Neural progenitor cell (in vitro differentiated cells): ENCODE results near the gene ELOVL6. TPM values are rescaled to one million over a fixed set of nuclear protein-coding genes. Genes with fewer than 3 reads are reported as not detected.

ENCODE experiments used
- DNase-seq: peaks from one replicate; pipeline ENCODE4 v3.0.0-alpha.2; 2016; ENCODE audit warnings: low spot score
- H2AFZ ChIP-seq: fragments of 200-600 bp; sonication (generic); replicated peaks from 2 replicates; pipeline ENCODE4 v1.6.1; 2016; ENCODE audit warnings: antibody characterized with exemption
- H3F3A ChIP-seq: fragments of 200-600 bp; sonication (generic); 2 replicates; pipeline ENCODE4 v1.6.1; 2016; ENCODE audit warnings: antibody characterized with exemption, low read depth
- H3K27ac ChIP-seq: fragments of 200-600 bp; sonication (generic); 2 replicates; pipeline ENCODE4 v1.5.1; 2016; ENCODE audit warnings: mild to moderate bottlenecking
- H3K27me3 ChIP-seq: fragments of 200-600 bp; sonication (generic); 2 replicates; pipeline ENCODE4 v1.6.1; 2016; ENCODE audit warnings: mild to moderate bottlenecking, moderate library complexity
- H3K36me3 ChIP-seq: fragments of 200-600 bp; sonication (generic); 2 replicates; pipeline ENCODE4 v1.5.1; 2016
- H3K4me1 ChIP-seq: fragments of 200-600 bp; sonication (generic); 2 replicates; pipeline ENCODE4 v1.6.1; 2016; ENCODE audit warnings: mixed run types
- H3K4me2 ChIP-seq: fragments of 200-600 bp; sonication (generic); 2 replicates; pipeline ENCODE4 v1.6.1; 2016
- H3K4me3 ChIP-seq: fragments of 200-600 bp; sonication (generic); 2 replicates; pipeline ENCODE4 v1.5.1; 2016
- H3K79me2 ChIP-seq: fragments of 200-600 bp; sonication (generic); 2 replicates; pipeline ENCODE4 v1.6.1; 2016; ENCODE audit warnings: low read depth
- H3K9ac ChIP-seq: fragments of 200-600 bp; sonication (generic); 2 replicates; pipeline ENCODE4 v1.6.1; 2016
- H3K9me3 ChIP-seq: fragments of 200-600 bp; sonication (generic); 2 replicates; pipeline ENCODE4 v1.5.1; 2016; ENCODE audit warnings: low read depth
- H4K20me1 ChIP-seq: fragments of 200-600 bp; sonication (generic); 2 replicates; pipeline ENCODE4 v1.6.1; 2016; ENCODE audit warnings: low read depth
- H3K27ac Mint-ChIP-seq: 3 replicates; pipeline ENCODE4 v1.8.0; 2021; ENCODE audit warnings: mixed read lengths
- H3K27me3 Mint-ChIP-seq: 2 replicates; pipeline ENCODE4 v1.8.0; 2022; ENCODE audit warnings: low read depth, mild to moderate bottlenecking, inconsistent platforms, moderate library complexity, mixed read lengths; ENCODE audit not compliant: insufficient read depth
- H3K36me3 Mint-ChIP-seq: 3 replicates; pipeline ENCODE4 v1.8.0; 2021; ENCODE audit warnings: mixed read lengths
- H3K4me1 Mint-ChIP-seq: 3 replicates; pipeline ENCODE4 v1.8.0; 2021; ENCODE audit warnings: mixed read lengths
- H3K4me3 Mint-ChIP-seq: 3 replicates; pipeline ENCODE4 v1.8.0; 2021; ENCODE audit warnings: mild to moderate bottlenecking, moderate library complexity, mixed read lengths
- H3K9me3 Mint-ChIP-seq: 3 replicates; pipeline ENCODE4 v1.8.0; 2020; ENCODE audit warnings: mixed read lengths
- CTCF ChIP-seq: fragments of 200-600 bp; sonication (generic); IDR thresholded peaks from 2 replicates; pipeline ENCODE4 v1.5.1; 2017; ENCODE audit warnings: antibody characterized with exemption, mild to moderate bottlenecking
- EZH2 ChIP-seq: fragments of 200-600 bp; sonication (generic); IDR thresholded peaks from 2 replicates; pipeline ENCODE4 v1.6.1; 2017; ENCODE audit warnings: antibody characterized with exemption, mild to moderate bottlenecking, moderate library complexity
- EZH2phosphoT487 ChIP-seq: fragments of 200-600 bp; sonication (generic); IDR thresholded peaks from 2 replicates; pipeline ENCODE4 v1.6.1; 2017; ENCODE audit warnings: antibody characterized with exemption
- total RNA-seq: library from RNA; depleted of rRNA; stranded (reverse); fragments of >200 nt; gene quantifications from 2 replicates; pipeline ENCODE4 v1.2.3, GENCODE V29; 2015; ENCODE audit warnings: low replicate concordance

Gene ELOVL6
- total RNA-seq, 1 donor from 2014 or later = 54.4 TPM

- no peaks in the 10 kb centered on the region for H3K27me3 Mint-ChIP-seq
- TF ChIP-seq CTCF (no peak), EZH2phosphoT487 (no peak), EZH2 (no peak)
- no peak overlapping the region for H2AFZ ChIP-seq
- no peak overlapping the region for H3K4me2 ChIP-seq
- no peak overlapping the region for H3K4me3 Mint-ChIP-seq
- H3K27me3 ChIP-seq = no peaks in the 10 kb centered on the region
- peaks cover 45% of the 10 kb centered on the region for H3K36me3 Mint-ChIP-seq
- H3K9me3 Mint-ChIP-seq = peaks cover 24% of the 10 kb centered on the region
- no peaks in the 10 kb centered on the region for H3F3A ChIP-seq
- peaks cover 80% of the 10 kb centered on the region for H3K79me2 ChIP-seq
- H3K4me1 ChIP-seq = peaks cover 5% of the 10 kb centered on the region
- no peak for DNase-seq
- H3K27ac ChIP-seq = no peak overlapping the region
- no peak overlapping the region for H3K4me3 ChIP-seq
- no peak overlapping the region for H3K9ac ChIP-seq
- H3K4me1 Mint-ChIP-seq = peaks cover 4% of the 10 kb centered on the region
- no peak overlapping the region for H3K27ac Mint-ChIP-seq
- H3K9me3 ChIP-seq = no peaks in the 10 kb centered on the region
- no peaks in the 10 kb centered on the region for H3K36me3 ChIP-seq
- peaks cover 16% of the 10 kb centered on the region for H4K20me1 ChIP-seq
Observed at GRCh38 chr4:110149089-110149488, 49.3 kb downstream of the ELOVL6 start.

GRCh38 chr4:110142461-110142860 lies 56.0 kb downstream of the ELOVL6 start:
- Histone ChIP-seq H4K20me1 (peaks cover 21% of the 10 kb centered on the region), H2AFZ (no peak overlapping the region), H3K4me3 (no peak overlapping the region), H3K9me3 (no peaks in the 10 kb centered on the region), H3F3A (no peaks in the 10 kb centered on the region), H3K9ac (no peak overlapping the region), H3K36me3 (no peaks in the 10 kb centered on the region), H3K27me3 (no peaks in the 10 kb centered on the region), H3K79me2 (peaks cover 59% of the 10 kb centered on the region), H3K4me2 (no peak overlapping the region), H3K4me1 (no peaks in the 10 kb centered on the region), H3K27ac (no peak overlapping the region)
- DNase-seq = no peak
- H3K27ac Mint-ChIP-seq = no peak overlapping the region
- H3K36me3 Mint-ChIP-seq = peaks cover 38% of the 10 kb centered on the region
- TF ChIP-seq EZH2 (no peak), CTCF (no peak), EZH2phosphoT487 (no peak)
- H3K9me3 Mint-ChIP-seq = peaks cover 21% of the 10 kb centered on the region
- H3K4me1 Mint-ChIP-seq = peaks cover 3% of the 10 kb centered on the region
- no peaks in the 10 kb centered on the region for H3K27me3 Mint-ChIP-seq
- no peak overlapping the region for H3K4me3 Mint-ChIP-seq

GRCh38 chr4:110139815-110140214 lies 58.6 kb downstream of the ELOVL6 start:
- TF ChIP-seq EZH2phosphoT487 (no peak), CTCF (no peak), EZH2 (no peak)
- Histone ChIP-seq H3K27ac (no peak overlapping the region), H3K4me2 (no peak overlapping the region), H3K9ac (no peak overlapping the region), H2AFZ (no peak overlapping the region), H3K27me3 (no peaks in the 10 kb centered on the region), H3K9me3 (no peaks in the 10 kb centered on the region), H3F3A (no peaks in the 10 kb centered on the region), H4K20me1 (peaks cover 25% of the 10 kb centered on the region), H3K4me3 (no peak overlapping the region), H3K36me3 (no peaks in the 10 kb centered on the region), H3K4me1 (peaks cover 6% of the 10 kb centered on the region), H3K79me2 (peaks cover 48% of the 10 kb centered on the region)
- Mint-ChIP-seq H3K36me3 (peaks cover 15% of the 10 kb centered on the region), H3K27me3 (no peaks in the 10 kb centered on the region), H3K27ac (no peak overlapping the region), H3K4me3 (no peak overlapping the region), H3K9me3 (no peaks in the 10 kb centered on the region), H3K4me1 (peaks cover 3% of the 10 kb centered on the region)
- DNase-seq = peak; percentile 21
